Stimulated activated CD4-positive, alpha-beta T cell treated with anti-CD3 and anti-CD28 coated beads, Interleukin-4, amount 100 ng/mL, for 4 hours (primary cell): ENCODE data around the gene OTP.
"Not testable (repeated sequence)": the region's sequence is repeated elsewhere in the genome, so short reads cannot be mapped to it uniquely, and the experiment has no call there.

Source experiments
- DNase-seq, 2 experiments: peaks; one replicate each; pipeline ENCODE4 v3.0.0-alpha.2; 2020

OTP gene

DNA sequence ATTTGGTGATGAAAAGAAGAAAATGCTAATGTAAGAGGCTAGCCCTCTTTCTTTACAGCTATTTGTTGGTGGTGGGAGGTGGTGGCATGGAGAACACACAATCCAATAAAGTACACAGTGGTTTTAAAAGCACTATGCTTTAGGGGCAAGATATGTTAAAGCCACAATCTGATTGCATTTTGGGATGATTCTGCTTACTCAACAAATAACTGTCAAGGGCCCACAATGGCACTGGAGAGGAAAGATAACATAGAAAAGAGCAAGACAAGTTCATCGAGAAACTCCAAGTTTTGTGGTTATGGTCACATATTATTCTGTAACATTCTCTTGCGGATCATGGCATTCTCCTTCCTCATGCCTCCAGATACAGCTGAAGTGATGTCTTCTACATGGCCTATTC lies 38.8 kb downstream of the OTP start:
- no peak for DNase-seq

DNA sequence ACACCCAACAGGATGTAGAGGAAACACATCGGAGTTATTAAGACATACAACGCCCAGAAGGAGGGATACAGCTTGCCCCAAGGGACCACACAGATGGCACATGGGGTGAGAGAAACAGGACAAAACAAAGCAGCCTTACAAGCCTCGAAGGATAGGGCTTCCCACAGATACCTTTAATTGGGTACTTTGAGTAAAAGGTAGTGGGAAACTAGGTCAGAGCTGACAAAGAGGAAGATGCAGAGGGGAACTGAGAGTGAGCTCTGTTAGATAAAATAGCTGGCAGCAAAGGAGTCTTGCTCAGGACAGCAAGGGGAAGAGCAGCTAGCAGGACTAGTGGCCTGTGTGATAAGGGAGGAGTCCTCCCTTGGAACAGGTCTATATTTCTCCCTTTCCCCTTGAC lies 48.2 kb downstream of the OTP start:
- no peak for DNase-seq

GRCh38 chr5:77588175-77588574 lies 50.3 kb downstream of the OTP start:
- no peak for DNase-seq

GRCh38 chr5:77586101-77586500 lies 52.4 kb downstream of the OTP start:
- DNase-seq: no peak

- DNase-seq: not testable (repeated sequence)
Measured at GRCh38 chr5:77582143-77582542, 56.4 kb downstream of the OTP start.
